ENCODE measurements around the gene CDX1.

DNA sequence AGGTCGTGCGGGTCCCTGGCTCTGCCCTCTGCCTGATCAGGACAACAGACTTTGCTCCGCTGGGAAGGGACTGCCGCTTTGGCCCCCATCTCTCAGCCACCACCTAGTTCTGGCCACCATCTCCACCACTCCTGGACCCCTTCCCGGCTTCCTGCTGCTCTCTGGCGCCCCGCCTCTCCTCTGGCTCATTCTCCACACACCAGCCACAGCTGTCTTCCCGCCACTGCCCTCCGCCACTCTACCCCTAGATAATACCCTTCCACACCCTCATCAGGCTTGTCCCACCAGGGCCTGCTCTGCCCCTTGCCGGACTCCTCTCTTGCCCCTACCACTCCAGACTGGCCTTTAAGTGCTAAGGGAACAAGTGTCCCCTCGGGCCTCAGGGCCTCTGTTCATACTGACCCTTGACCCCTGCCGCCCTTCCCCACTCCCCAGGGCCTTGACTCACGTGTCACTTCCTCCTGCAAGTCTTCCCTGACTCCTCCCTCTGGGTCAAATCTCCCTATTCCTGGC, 3.0 kb upstream of the CDX1 start:
- TF ChIP-seq EP300 (IDR thresholded peaks at IDR 0.05) (no peak), POLR2AphosphoS5 (IDR thresholded peaks at IDR 0.05) (no peak), POLR2A (IDR thresholded peaks at IDR 0.05) (no peak)
- TF ChIP-seq, protein P1, sequence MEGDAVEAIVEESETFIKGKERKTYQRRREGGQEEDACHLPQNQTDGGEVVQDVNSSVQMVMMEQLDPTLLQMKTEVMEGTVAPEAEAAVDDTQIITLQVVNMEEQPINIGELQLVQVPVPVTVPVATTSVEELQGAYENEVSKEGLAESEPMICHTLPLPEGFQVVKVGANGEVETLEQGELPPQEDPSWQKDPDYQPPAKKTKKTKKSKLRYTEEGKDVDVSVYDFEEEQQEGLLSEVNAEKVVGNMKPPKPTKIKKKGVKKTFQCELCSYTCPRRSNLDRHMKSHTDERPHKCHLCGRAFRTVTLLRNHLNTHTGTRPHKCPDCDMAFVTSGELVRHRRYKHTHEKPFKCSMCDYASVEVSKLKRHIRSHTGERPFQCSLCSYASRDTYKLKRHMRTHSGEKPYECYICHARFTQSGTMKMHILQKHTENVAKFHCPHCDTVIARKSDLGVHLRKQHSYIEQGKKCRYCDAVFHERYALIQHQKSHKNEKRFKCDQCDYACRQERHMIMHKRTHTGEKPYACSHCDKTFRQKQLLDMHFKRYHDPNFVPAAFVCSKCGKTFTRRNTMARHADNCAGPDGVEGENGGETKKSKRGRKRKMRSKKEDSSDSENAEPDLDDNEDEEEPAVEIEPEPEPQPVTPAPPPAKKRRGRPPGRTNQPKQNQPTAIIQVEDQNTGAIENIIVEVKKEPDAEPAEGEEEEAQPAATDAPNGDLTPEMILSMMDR (IDR thresholded peaks at IDR 0.05), result peak in 1 of 4 experiments; percentile 22
